GM23338 (cell line): ENCODE results near the gene STEAP1.
"Not testable (repeated sequence)": the region's sequence is repeated elsewhere in the genome, so short reads cannot be mapped to it uniquely, and the experiment has no call there.

ENCODE experiments used
- CTCF ChIP-seq, 2 experiments: fragments of 200-600 bp in 1 of 2; sonication (generic) in 1 of 2; conservative IDR thresholded peaks; 2 replicates each; pipeline versions ENCODE4 v1.5.1 to v1.6.1; 2016 to 2017; ENCODE audit warnings: antibody characterized with exemption in 2 of 2, low read depth in 2 of 2, mild to moderate bottlenecking in 2 of 2, moderate library complexity in 1 of 2
- EZH2phosphoT487 ChIP-seq: fragments of 200-600 bp; sonication (generic); IDR thresholded peaks from one replicate; pipeline ENCODE4 v1.8.1; 2018; ENCODE audit warnings: antibody characterized with exemption; ENCODE audit not compliant: unreplicated experiment
- REST ChIP-seq: IDR thresholded peaks from one replicate; pipeline ENCODE4 v1.6.1; 2018; ENCODE audit warnings: antibody characterized with exemption; ENCODE audit not compliant: unreplicated experiment
- ZNF331 ChIP-seq: fragments of 250-450 bp; sonication (Bioruptor Pico); IDR thresholded peaks from 2 replicates; pipeline ENCODE4 v1.5.0; 2020; ENCODE audit warnings: low read depth, mild to moderate bottlenecking, moderate library complexity

GRCh38 chr7:90153943-90154771, at the start of gene STEAP1:
- not testable (repeated sequence) for TF ChIP-seq EZH2phosphoT487; ZNF331 (CRISPR knock-in tag)
- TF ChIP-seq CTCF (conservative IDR thresholded peaks at IDR 0.05; ENCODE audit: low read depth in 2 of 2) (peak; percentile 63 to 90), REST (peak; percentile 43)
